Mucosa of descending colon (tissue), 3 donors: ENCODE results near the gene PSMC5. TPM values are rescaled to one million over a fixed set of nuclear protein-coding genes. Genes with fewer than 3 reads are reported as not detected.

Experiments
- ATAC-seq: fragments of 200-7000 bp; cut with Tn5 transposase; one replicate; pipeline ENCODE4 v1.9.1; 2020; ENCODE audit warnings: mild to moderate bottlenecking, moderate library complexity
- DNase-seq, 3 donors: peaks; one replicate each; pipeline ENCODE4 v3.0.0-alpha.2; 2020
- H3K36me3 ChIP-seq: fragments of 200-600 bp; one replicate; pipeline ENCODE4 v1.8.0; 2021; ENCODE audit warnings: low read depth, mild to moderate bottlenecking
- H3K4me1 ChIP-seq: fragments of 200-600 bp; one replicate; pipeline ENCODE4 v1.8.0; 2021; ENCODE audit warnings: low read depth, mild to moderate bottlenecking
- H3K4me3 ChIP-seq: fragments of 200-600 bp; one replicate; pipeline ENCODE4 v1.8.0; 2021; ENCODE audit warnings: mild to moderate bottlenecking
- H3K9me3 ChIP-seq: fragments of 200-600 bp; one replicate; pipeline ENCODE4 v1.8.0; 2021; ENCODE audit warnings: mild to moderate bottlenecking
- intact Hi-C, 2 donors: fragments of 100-400 bp; cut with DNase I in 1 of 2; cut with micrococcal nuclease in 1 of 2; formaldehyde crosslinking; loops; one replicate each; pipeline versions ENCODE4 v1.11.0 to v1.11.1; 2022; cut with DNase I, micrococcal nuclease
- total RNA-seq, 3 donors: library from RNA; stranded (reverse); fragmentation: NEBNext Ultra II Directional in 2 of 3; extraction: Animal tissue kit (Norgen Biotek cat#: 25700) in 2 of 3; gene quantifications; one replicate each; pipeline versions ENCODE4 v1.2.1 to v1.2.4, GENCODE V29; 2021 to 2023
- TF ChIP-seq, protein P1 (sequence below): fragments of 200-600 bp; IDR thresholded peaks from one replicate; pipeline ENCODE4 v1.8.0; 2022; ENCODE audit warnings: antibody characterized with exemption, mild to moderate bottlenecking
- donor health status: DM: no; HTN: no; CAD: no; lungs with moderate emphysema.
- donor health status: DM: no; HTN: no; CAD: no.
- donor health status: DM: no; HTN: yes; CAD: no.

The PSMC5 gene
- total RNA-seq, 3 donors from 2014 or later: 73.3 to 151 (median 96.4) TPM

DNA sequence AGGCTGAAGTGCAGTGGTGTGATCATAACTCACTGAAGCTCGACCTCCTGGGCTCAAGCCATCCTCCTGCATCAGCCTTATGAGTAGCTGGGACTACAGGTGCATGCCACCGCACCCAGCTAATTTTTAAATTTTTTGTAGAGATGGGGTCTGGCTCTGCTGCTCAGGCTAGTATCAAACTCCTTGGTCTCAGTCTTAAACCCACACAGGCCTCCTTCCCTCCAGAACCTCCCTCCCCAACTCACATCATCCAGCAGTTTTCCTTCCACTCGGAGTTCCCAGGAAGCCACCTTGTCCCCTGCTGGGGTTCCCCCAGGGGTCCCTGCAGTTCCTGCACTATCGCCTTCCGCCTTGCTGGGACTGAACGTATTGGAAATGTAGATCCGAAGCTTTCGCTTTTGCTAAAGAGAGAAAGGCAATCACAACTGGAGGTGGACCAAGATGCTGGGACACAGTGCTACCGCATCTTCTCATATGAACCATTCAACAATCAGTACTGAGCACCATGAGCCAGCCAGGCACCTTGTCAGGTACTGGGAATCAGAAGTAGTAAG is 8.0 kb downstream of the PSMC5 start:
- no peak for ATAC-seq
- no peaks in the 10 kb centered on the region for H3K9me3 ChIP-seq
- H3K4me3 ChIP-seq: no peak overlapping the region
- H3K4me1 ChIP-seq: peaks cover 20% of the 10 kb centered on the region
- peaks cover 32% of the 10 kb centered on the region for H3K36me3 ChIP-seq
- DNase-seq: no peak
- TF ChIP-seq, protein P1, sequence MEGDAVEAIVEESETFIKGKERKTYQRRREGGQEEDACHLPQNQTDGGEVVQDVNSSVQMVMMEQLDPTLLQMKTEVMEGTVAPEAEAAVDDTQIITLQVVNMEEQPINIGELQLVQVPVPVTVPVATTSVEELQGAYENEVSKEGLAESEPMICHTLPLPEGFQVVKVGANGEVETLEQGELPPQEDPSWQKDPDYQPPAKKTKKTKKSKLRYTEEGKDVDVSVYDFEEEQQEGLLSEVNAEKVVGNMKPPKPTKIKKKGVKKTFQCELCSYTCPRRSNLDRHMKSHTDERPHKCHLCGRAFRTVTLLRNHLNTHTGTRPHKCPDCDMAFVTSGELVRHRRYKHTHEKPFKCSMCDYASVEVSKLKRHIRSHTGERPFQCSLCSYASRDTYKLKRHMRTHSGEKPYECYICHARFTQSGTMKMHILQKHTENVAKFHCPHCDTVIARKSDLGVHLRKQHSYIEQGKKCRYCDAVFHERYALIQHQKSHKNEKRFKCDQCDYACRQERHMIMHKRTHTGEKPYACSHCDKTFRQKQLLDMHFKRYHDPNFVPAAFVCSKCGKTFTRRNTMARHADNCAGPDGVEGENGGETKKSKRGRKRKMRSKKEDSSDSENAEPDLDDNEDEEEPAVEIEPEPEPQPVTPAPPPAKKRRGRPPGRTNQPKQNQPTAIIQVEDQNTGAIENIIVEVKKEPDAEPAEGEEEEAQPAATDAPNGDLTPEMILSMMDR: no peak
- intact Hi-C loops: no loop called here

DNA sequence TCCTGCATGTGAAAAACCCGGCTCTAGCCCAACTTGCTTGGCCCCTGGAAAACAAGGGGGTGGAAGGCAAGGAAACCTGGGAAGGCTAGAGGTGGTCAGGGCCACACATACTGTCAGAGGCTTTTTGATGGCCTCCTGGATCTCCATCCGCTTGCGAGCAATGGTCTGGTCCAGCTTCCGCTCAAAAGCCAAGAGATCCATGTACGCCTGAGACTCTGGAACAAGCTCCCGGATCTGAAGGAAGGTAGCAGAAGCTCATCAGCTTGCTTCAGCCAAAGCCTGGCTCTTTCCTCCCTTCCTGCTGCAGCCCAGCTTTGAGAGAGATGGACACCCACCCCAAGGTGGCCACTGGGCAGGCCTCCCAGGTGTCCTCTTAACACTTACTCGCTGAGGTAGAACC is 9.6 kb downstream of the PSMC5 start:
- Histone ChIP-seq H3K36me3 (peaks cover 20% of the 10 kb centered on the region), H3K9me3 (no peaks in the 10 kb centered on the region), H3K4me3 (no peak overlapping the region), H3K4me1 (peaks cover 31% of the 10 kb centered on the region)
- TF ChIP-seq, protein P1: no peak
- no peak for DNase-seq
- no peak for ATAC-seq
- intact Hi-C loops: no loop called here

DNA sequence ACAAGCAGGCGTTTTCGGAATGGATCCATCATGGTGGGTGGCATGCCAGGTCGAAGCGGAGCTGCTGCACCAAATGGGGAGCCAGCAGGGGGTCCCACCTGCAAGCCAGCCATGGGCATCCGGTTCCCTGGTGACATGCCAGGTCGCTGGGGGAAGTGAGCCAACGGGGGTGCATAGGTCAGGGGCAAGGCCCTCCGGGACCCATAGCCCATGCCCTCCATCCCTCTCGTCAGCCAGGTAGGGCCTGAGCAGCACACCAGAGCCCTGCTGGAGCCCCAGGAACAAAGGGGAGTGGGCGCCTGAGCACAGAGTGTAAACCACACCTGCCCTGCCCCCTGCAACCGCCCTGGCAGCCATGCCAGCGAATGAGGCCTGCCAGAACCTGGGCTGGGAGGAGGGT is 10.2 kb downstream of the PSMC5 start:
- TF ChIP-seq, protein P1: no peak
- H3K9me3 ChIP-seq: no peaks in the 10 kb centered on the region
- intact Hi-C loops: no loop called here
- no peak overlapping the region for H3K4me3 ChIP-seq
- H3K4me1 ChIP-seq: peaks cover 31% of the 10 kb centered on the region
- peaks cover 20% of the 10 kb centered on the region for H3K36me3 ChIP-seq
- ATAC-seq (no peak), DNase-seq (no peak)

DNA sequence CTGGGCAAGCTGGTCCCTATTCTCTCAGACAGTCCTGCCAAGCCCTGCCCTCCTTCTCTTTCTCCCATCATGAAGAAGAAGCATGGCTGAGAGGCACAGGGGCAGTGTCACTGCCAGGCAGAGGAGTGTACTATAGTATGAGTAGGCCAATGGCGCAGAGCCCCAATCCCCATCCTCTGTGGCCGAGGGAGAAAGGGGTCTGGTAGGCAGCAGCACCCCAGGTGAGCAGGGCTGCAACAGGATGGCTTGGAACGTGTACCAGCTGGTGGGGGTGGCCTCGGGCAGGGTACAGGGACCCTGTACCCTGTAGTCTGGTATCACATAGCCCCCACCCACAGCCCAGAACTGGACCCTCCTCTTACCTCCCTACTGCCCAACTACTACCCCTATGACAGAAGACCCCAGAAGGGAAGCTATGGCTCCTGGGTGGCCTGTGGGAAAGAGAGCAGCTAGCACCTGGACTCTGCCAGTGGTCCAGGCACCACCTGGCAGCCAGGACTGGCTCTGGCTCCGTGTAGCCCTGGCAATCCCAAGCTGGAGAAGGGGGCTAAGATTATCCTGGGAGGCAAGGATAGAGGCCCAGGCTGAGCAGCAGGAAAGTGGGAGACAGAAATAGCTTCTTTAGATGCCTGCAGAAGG is 10.8 kb downstream of the PSMC5 start:
- Histone ChIP-seq H3K9me3 (no peaks in the 10 kb centered on the region), H3K36me3 (peaks cover 20% of the 10 kb centered on the region), H3K4me3 (no peak overlapping the region), H3K4me1 (peaks cover 31% of the 10 kb centered on the region)
- ATAC-seq (no peak), DNase-seq (no peak)
- intact Hi-C loops: no loop called here
- TF ChIP-seq, protein P1: no peak

DNA sequence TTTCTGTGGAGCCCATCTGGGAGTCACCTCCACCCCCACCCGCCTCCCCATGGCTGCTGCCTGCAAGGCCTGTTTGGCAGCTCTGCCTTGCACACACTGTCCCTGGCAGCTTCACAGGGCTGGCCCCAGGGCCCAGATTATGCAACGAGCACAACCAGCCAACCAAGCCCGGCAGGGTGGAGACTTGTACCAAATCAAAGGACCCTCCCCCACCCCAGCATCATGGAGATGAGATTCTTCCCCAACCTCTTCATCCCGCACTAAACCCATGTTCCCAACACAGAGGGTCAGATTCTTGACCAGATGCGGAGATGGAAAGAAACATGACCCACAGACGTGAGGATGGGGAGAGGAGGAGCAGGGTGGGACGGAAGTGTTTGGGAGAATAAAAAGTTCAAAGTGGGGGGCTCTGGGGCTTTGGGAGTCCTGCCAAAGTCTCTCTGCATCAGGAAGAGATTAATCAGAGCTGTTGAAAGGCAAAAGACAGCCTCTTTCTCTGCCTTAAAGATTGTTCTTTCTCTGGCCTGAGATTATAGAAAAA is 11.5 kb downstream of the PSMC5 start:
- peak; percentile 55 to 84 (median 75) for DNase-seq
- no peaks in the 10 kb centered on the region for H3K9me3 ChIP-seq
- H3K36me3 ChIP-seq: peaks cover 16% of the 10 kb centered on the region
- ATAC-seq: no peak
- no peak overlapping the region for H3K4me3 ChIP-seq
- TF ChIP-seq, protein P1: no peak
- H3K4me1 ChIP-seq: peaks cover 33% of the 10 kb centered on the region
- intact Hi-C loops: no loop called here
